H9 (cell line): ENCODE measurements around the gene ULK4. TPM values are rescaled to one million over a fixed set of nuclear protein-coding genes. Genes with fewer than 3 reads are reported as not detected.

ENCODE experiments used
- DNase-seq: peaks from one replicate; pipeline ENCODE4 v3.0.0-alpha.2; 2017
- H2AFZ ChIP-seq: one replicate; pipeline ENCODE4 v1.6.1; 2013; ENCODE audit warnings: mild to moderate bottlenecking, low read length, control low read depth, moderate library complexity
- H2AK5ac ChIP-seq: 2 replicates; pipeline ENCODE4 v1.6.1; 2013; ENCODE audit warnings: low read length, control low read depth, mixed read lengths; ENCODE audit not compliant: insufficient read length
- H2BK120ac ChIP-seq: one replicate; pipeline ENCODE4 v1.6.1; 2013; ENCODE audit warnings: low read depth, mild to moderate bottlenecking, low read length, control low read depth, inconsistent platforms; ENCODE audit not compliant: poor library complexity, severe bottlenecking
- H2BK12ac ChIP-seq: 2 replicates; pipeline ENCODE4 v1.6.1; 2013; ENCODE audit warnings: low read length, control low read depth, mixed read lengths, low read depth; ENCODE audit not compliant: insufficient read length
- H2BK15ac ChIP-seq: 2 replicates; pipeline ENCODE4 v1.6.1; 2013; ENCODE audit warnings: low read depth, low read length, control low read depth
- H2BK20ac ChIP-seq: one replicate; pipeline ENCODE4 v1.6.1; 2013; ENCODE audit warnings: low read depth, mild to moderate bottlenecking, low read length, control low read depth, inconsistent platforms; ENCODE audit not compliant: poor library complexity, severe bottlenecking
- H2BK5ac ChIP-seq: 2 replicates; pipeline ENCODE4 v1.6.1; 2013; ENCODE audit warnings: low read length, control low read depth, mixed read lengths; ENCODE audit not compliant: insufficient read length
- H3K14ac ChIP-seq: 2 replicates; pipeline ENCODE4 v1.6.1; 2013; ENCODE audit warnings: low read length, control low read depth; ENCODE audit not compliant: insufficient read depth
- H3K18ac ChIP-seq: 2 replicates; pipeline ENCODE4 v1.6.1; 2013; ENCODE audit warnings: low read depth, mild to moderate bottlenecking, mixed read lengths, low read length, control low read depth; ENCODE audit not compliant: insufficient read length
- H3K23ac ChIP-seq: 2 replicates; pipeline ENCODE4 v1.6.1; 2013; ENCODE audit warnings: low read length, control low read depth, mixed read lengths, low read depth; ENCODE audit not compliant: insufficient read length
- H3K23me2 ChIP-seq: 2 replicates; pipeline ENCODE4 v1.6.1; 2013; ENCODE audit warnings: low read depth, mild to moderate bottlenecking, mixed read lengths, low read length, control low read depth; ENCODE audit not compliant: insufficient read length, poor library complexity, severe bottlenecking
- H3K27ac ChIP-seq: 2 replicates; pipeline ENCODE4 v1.5.1; 2013; ENCODE audit warnings: low read length, control low read depth, mixed read lengths, low read depth; ENCODE audit not compliant: insufficient read length
- H3K27me3 ChIP-seq: 2 replicates; pipeline ENCODE4 v1.6.1; 2013; ENCODE audit warnings: low read length, control low read depth, inconsistent platforms; ENCODE audit not compliant: insufficient read depth
- H3K4ac ChIP-seq: 2 replicates; pipeline ENCODE4 v1.6.1; 2013; ENCODE audit warnings: low read depth, mild to moderate bottlenecking, control low read depth, inconsistent platforms, low read length, moderate library complexity
- H3K4me1 ChIP-seq: 2 replicates; pipeline ENCODE4 v1.6.1; 2013; ENCODE audit warnings: low read length, control low read depth, inconsistent platforms; ENCODE audit not compliant: insufficient read depth
- H3K4me2 ChIP-seq: 2 replicates; pipeline ENCODE4 v1.6.1; 2013; ENCODE audit warnings: low read length, control low read depth, mixed read lengths; ENCODE audit not compliant: insufficient read length, insufficient read depth
- H3K56ac ChIP-seq: 2 replicates; pipeline ENCODE4 v1.6.1; 2013; ENCODE audit warnings: low read depth, mild to moderate bottlenecking, mixed read lengths, low read length, control low read depth; ENCODE audit not compliant: insufficient read length
- H3K79me1 ChIP-seq: 2 replicates; pipeline ENCODE4 v1.6.1; 2013; ENCODE audit warnings: low read depth, mild to moderate bottlenecking, moderate library complexity, low read length, control low read depth, inconsistent platforms; ENCODE audit not compliant: insufficient read depth, poor library complexity, severe bottlenecking
- H3K79me2 ChIP-seq: 2 replicates; pipeline ENCODE4 v1.6.1; 2013; ENCODE audit warnings: low read length, control low read depth, inconsistent platforms; ENCODE audit not compliant: insufficient read depth
- H3K9ac ChIP-seq: 2 replicates; pipeline ENCODE4 v1.6.1; 2013; ENCODE audit warnings: low read length, control low read depth, mixed read lengths; ENCODE audit not compliant: insufficient read length; ENCODE audit errors: extremely low read depth
- H3K9me3 ChIP-seq: one replicate; pipeline ENCODE4 v1.6.1; 2013; ENCODE audit warnings: low read depth, low read length, inconsistent platforms; ENCODE audit not compliant: control insufficient read depth
- H3T11ph ChIP-seq: one replicate; pipeline ENCODE4 v1.6.1; 2013; ENCODE audit warnings: mild to moderate bottlenecking, low read length, control low read depth, inconsistent platforms
- H4K20me1 ChIP-seq: one replicate; pipeline ENCODE4 v1.6.1; 2013; ENCODE audit not compliant: control insufficient read depth, insufficient read length, insufficient read depth
- H4K5ac ChIP-seq: 2 replicates; pipeline ENCODE4 v1.6.1; 2013; ENCODE audit warnings: low read depth, mild to moderate bottlenecking, mixed read lengths, low read length, control low read depth; ENCODE audit not compliant: insufficient read length
- H4K8ac ChIP-seq: replicated peaks from 2 replicates; pipeline ENCODE4 v1.6.1; 2013; ENCODE audit warnings: low read length, control low read depth, mixed read lengths, low read depth; ENCODE audit not compliant: insufficient read length
- H4K91ac ChIP-seq: 2 replicates; pipeline ENCODE4 v1.6.1; 2013; ENCODE audit warnings: low read depth, mild to moderate bottlenecking, moderate library complexity, mixed read lengths, low read length, control low read depth; ENCODE audit not compliant: insufficient read length
- H3K27ac Mint-ChIP-seq, 3 experiments: 2 replicates in 2 of 3; 3 replicates in 1 of 3; pipeline ENCODE4 v1.8.0; 2020 to 2021; ENCODE audit warnings: mixed read lengths in 3 of 3, mild to moderate bottlenecking in 1 of 3, moderate library complexity in 1 of 3
- H3K27me3 Mint-ChIP-seq: 2 replicates; pipeline ENCODE4 v1.8.0; 2021; ENCODE audit warnings: low read depth, mild to moderate bottlenecking, moderate library complexity, mixed read lengths
- H3K36me3 Mint-ChIP-seq, 3 experiments: 2 replicates in 2 of 3; 3 replicates in 1 of 3; pipeline ENCODE4 v1.8.0; 2020 to 2021; ENCODE audit warnings: low read depth in 3 of 3, mixed read lengths in 3 of 3; ENCODE audit not compliant: insufficient read depth in 1 of 3
- H3K4me1 Mint-ChIP-seq, 2 experiments: 2 replicates each; pipeline ENCODE4 v1.8.0; 2020; ENCODE audit warnings: mixed read lengths in 2 of 2
- H3K4me3 Mint-ChIP-seq, 2 experiments: 2 replicates in 1 of 2; 3 replicates in 1 of 2; pipeline ENCODE4 v1.8.0; 2020 to 2021; ENCODE audit warnings: mild to moderate bottlenecking in 2 of 2, mixed read lengths in 2 of 2, moderate library complexity in 1 of 2
- H3K9me3 Mint-ChIP-seq, 2 experiments: 2 replicates in 1 of 2; 3 replicates in 1 of 2; pipeline ENCODE4 v1.8.0; 2020; ENCODE audit warnings: mild to moderate bottlenecking in 2 of 2, mixed read lengths in 2 of 2, moderate library complexity in 1 of 2
- CTCF ChIP-seq: fragments of 200-600 bp; sonication (generic); conservative IDR thresholded peaks from 3 replicates; pipeline ENCODE4 v1.8.0; 2021; ENCODE audit warnings: antibody characterized with exemption, mild to moderate bottlenecking
- WGBS: extraction: QIAGEN DNeasy Blood & Tissue Kit; methylation state at CpG from one replicate; pipeline ENCODE4 v1.1.7; 2013; ENCODE audit warnings: missing lambda C conversion rate, low lambda C conversion rate, mixed read lengths; ENCODE audit not compliant: insufficient read length; ENCODE audit errors: extremely low coverage; 5-methylcytosine and 5-hydroxymethylcytosine counted together
- total RNA-seq: library from RNA; stranded (reverse); gene quantifications from 2 replicates; pipeline ENCODE4 v1.2.1, GENCODE V29; 2021

ULK4 gene
- total RNA-seq, 1 experiment from 2014 or later = 12.9 TPM

- H3K27ac Mint-ChIP-seq = no peak overlapping the region; a peak in 1 of 7 replicates
- no peak overlapping the region for H2BK12ac ChIP-seq
- no peak overlapping the region for H2BK15ac ChIP-seq
- no peak overlapping the region for H4K5ac ChIP-seq
- no peak overlapping the region for H4K8ac ChIP-seq
- H3T11ph ChIP-seq = no peak overlapping the region
- no peak overlapping the region for H3K9ac ChIP-seq
- no peaks in the 10 kb centered on the region for H3K9me3 ChIP-seq
- H3K4me3 Mint-ChIP-seq = no peak overlapping the region
- no peak overlapping the region for H3K23ac ChIP-seq
- peaks cover 16 to 17% of the 10 kb centered on the region in 2 experiments for H3K4me1 Mint-ChIP-seq
- no peaks in the 10 kb centered on the region for H3K27me3 ChIP-seq
- WGBS = no CpG with 5 or more reads among the region's 3 CpGs
- no peak overlapping the region for H3K4me2 ChIP-seq
- H2BK120ac ChIP-seq = no peak overlapping the region
- H2AFZ ChIP-seq = no peak overlapping the region
- no peaks in the 10 kb centered on the region; the same call in 1 of the 2 replicates for H3K27me3 Mint-ChIP-seq
- H3K79me1 ChIP-seq = no peaks in the 10 kb centered on the region
- H3K23me2 ChIP-seq = no peaks in the 10 kb centered on the region
- no peak overlapping the region for H4K91ac ChIP-seq
- no peak for DNase-seq
- no peak for TF ChIP-seq CTCF
- no peak overlapping the region for H3K4ac ChIP-seq
- H3K27ac ChIP-seq = no peak overlapping the region
- H4K20me1 ChIP-seq = no peaks in the 10 kb centered on the region
- H3K18ac ChIP-seq = no peak overlapping the region
- H3K36me3 Mint-ChIP-seq = peaks cover 0 to 6% (median 0%) of the 10 kb centered on the region in 3 experiments; a peak in 3 of 7 replicates
- no peak overlapping the region for H2AK5ac ChIP-seq
- peaks cover 0 to 2% of the 10 kb centered on the region in 2 experiments; a peak in 2 of 5 replicates for H3K9me3 Mint-ChIP-seq
- no peak overlapping the region for H2BK5ac ChIP-seq
- no peak overlapping the region for H3K56ac ChIP-seq
- H3K14ac ChIP-seq = no peak overlapping the region
- no peaks in the 10 kb centered on the region for H3K4me1 ChIP-seq
- no peaks in the 10 kb centered on the region for H3K79me2 ChIP-seq
- H2BK20ac ChIP-seq = no peak overlapping the region
Observed at GRCh38 chr3:41249318-41249717, 712.6 kb downstream of the ULK4 start.
